SW480 (cell line): ENCODE results near the gene CCDC146.
"Not testable (repeated sequence)": the region's sequence is repeated elsewhere in the genome, so short reads cannot be mapped to it uniquely, and the experiment has no call there.

Experiments used
- DNase-seq: peaks from one replicate; pipeline ENCODE4 v3.0.0-alpha.2; 2016; ENCODE audit warnings: low spot score

CCDC146 gene

GRCh38 chr7:77246026-77246640 is 123.7 kb downstream of the CCDC146 start:
- no peak for DNase-seq

GRCh38 chr7:77247206-77247850 is 124.9 kb downstream of the CCDC146 start:
- DNase-seq = peak; percentile 86

GRCh38 chr7:77248154-77248553 is 125.7 kb downstream of the CCDC146 start:
- DNase-seq = no peak

- no peak for DNase-seq
Measured at GRCh38 chr7:77252506-77252905, 130.1 kb downstream of the CCDC146 start.

GRCh38 chr7:77253151-77253550 is 130.7 kb downstream of the CCDC146 start:
- no peak for DNase-seq

- DNase-seq = no peak
Measured at GRCh38 chr7:77254429-77254828, 132.0 kb downstream of the CCDC146 start.

- no peak for DNase-seq
Measured at GRCh38 chr7:77254915-77255314, 132.5 kb downstream of the CCDC146 start.

GRCh38 chr7:77258014-77258413 is 135.6 kb downstream of the CCDC146 start:
- no peak for DNase-seq

- DNase-seq = no peak
Measured at GRCh38 chr7:77258593-77258992, 136.2 kb downstream of the CCDC146 start.

GRCh38 chr7:77262316-77262715 is 139.9 kb downstream of the CCDC146 start:
- no peak for DNase-seq

- DNase-seq = no peak
Measured at GRCh38 chr7:77265666-77266065, 143.3 kb downstream of the CCDC146 start.

GRCh38 chr7:77266291-77266794 is 143.9 kb downstream of the CCDC146 start:
- no peak for DNase-seq

- no peak for DNase-seq
Measured at GRCh38 chr7:77269360-77270093, 147.1 kb downstream of the CCDC146 start.

- DNase-seq = no peak
Measured at GRCh38 chr7:77270094-77270480, 147.7 kb downstream of the CCDC146 start.

- no peak for DNase-seq
Measured at GRCh38 chr7:77271766-77272165, 149.4 kb downstream of the CCDC146 start.

GRCh38 chr7:77275663-77276062 is 153.2 kb downstream of the CCDC146 start:
- DNase-seq = not testable (repeated sequence)

- no peak for DNase-seq
Measured at GRCh38 chr7:77276120-77276519, 153.7 kb downstream of the CCDC146 start.

- no peak for DNase-seq
Measured at GRCh38 chr7:77281780-77282478, 159.5 kb downstream of the CCDC146 start.

GRCh38 chr7:77282897-77283296 is 160.5 kb downstream of the CCDC146 start:
- DNase-seq = no peak

GRCh38 chr7:77284005-77284404 is 161.6 kb downstream of the CCDC146 start:
- no peak for DNase-seq

- DNase-seq = no peak
Measured at GRCh38 chr7:77284616-77285015, 162.2 kb downstream of the CCDC146 start.

GRCh38 chr7:77288676-77289320 is 166.4 kb downstream of the CCDC146 start:
- DNase-seq = no peak
